ENCODE data around the gene STXBP5.
"Not testable (repeated sequence)": the region's sequence is repeated elsewhere in the genome, so short reads cannot be mapped to it uniquely, and the experiment has no call there.

STXBP5 gene

GRCh38 chr6:147304016-147304415 lies 99.8 kb downstream of the STXBP5 start:
- DNase-seq, result no peak

- no peak for DNase-seq
Measured at GRCh38 chr6:147310521-147310920, 106.3 kb downstream of the STXBP5 start.

GRCh38 chr6:147311218-147311617 lies 107.0 kb downstream of the STXBP5 start:
- no peak for DNase-seq

GRCh38 chr6:147321260-147321659 lies 117.0 kb downstream of the STXBP5 start:
- no peak for DNase-seq

GRCh38 chr6:147322299-147323162 lies 118.3 kb downstream of the STXBP5 start:
- DNase-seq, result no peak

GRCh38 chr6:147325557-147325956 lies 121.3 kb downstream of the STXBP5 start:
- no peak for DNase-seq

- no peak for DNase-seq
Measured at GRCh38 chr6:147331401-147331800, 127.2 kb downstream of the STXBP5 start.

- DNase-seq, result no peak
Measured at GRCh38 chr6:147337921-147338320, 133.7 kb downstream of the STXBP5 start.

- no peak for DNase-seq
Measured at GRCh38 chr6:147341486-147341885, 137.3 kb downstream of the STXBP5 start.

- no peak for DNase-seq
Measured at GRCh38 chr6:147345902-147346301, 141.7 kb downstream of the STXBP5 start.

GRCh38 chr6:147347179-147347881 lies 143.1 kb downstream of the STXBP5 start:
- DNase-seq, result no peak

- no peak for DNase-seq
Measured at GRCh38 chr6:147347882-147348575, 143.8 kb downstream of the STXBP5 start.

GRCh38 chr6:147361311-147361981 lies 157.2 kb downstream of the STXBP5 start:
- no peak for DNase-seq

GRCh38 chr6:147366290-147366689 lies 162.1 kb downstream of the STXBP5 start:
- DNase-seq, result no peak

- no peak for DNase-seq
Measured at GRCh38 chr6:147371325-147371724, 167.1 kb downstream of the STXBP5 start.

GRCh38 chr6:147372806-147373205 lies 168.6 kb downstream of the STXBP5 start:
- no peak for DNase-seq

- DNase-seq, result no peak
Measured at GRCh38 chr6:147378819-147379218, 174.6 kb downstream of the STXBP5 start.

GRCh38 chr6:147380841-147381240 lies 176.6 kb downstream of the STXBP5 start:
- DNase-seq, result not testable (repeated sequence)

- DNase-seq, result no peak
Measured at GRCh38 chr6:147381712-147382111, 177.5 kb downstream of the STXBP5 start.

- no peak for DNase-seq
Measured at GRCh38 chr6:147382945-147383554, 178.8 kb downstream of the STXBP5 start.

GRCh38 chr6:147384029-147384428 lies 179.8 kb downstream of the STXBP5 start:
- no peak for DNase-seq
